ENCODE results near the gene NR1D2.

The NR1D2 gene

DNA sequence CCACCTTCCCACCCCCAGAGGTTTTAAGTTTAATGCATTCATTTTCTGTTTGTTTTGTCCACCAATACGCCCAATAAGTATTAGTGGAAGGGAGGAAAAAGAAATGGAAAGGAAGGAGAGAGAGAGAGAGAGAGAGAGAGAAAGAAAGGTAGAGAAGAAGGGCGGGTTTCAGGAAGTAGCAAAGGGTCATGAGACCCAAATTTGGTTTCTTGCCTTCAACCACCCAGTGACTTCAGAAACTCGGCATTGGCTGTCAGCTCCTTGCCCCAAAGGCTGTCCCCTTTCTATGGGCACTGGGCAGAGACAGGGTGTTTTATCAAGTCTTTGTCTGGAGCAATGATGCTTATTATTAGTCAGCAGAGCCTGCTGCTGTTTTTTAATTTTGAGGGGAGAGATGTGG, 13.5 kb upstream of the NR1D2 start:
- no peak for DNase-seq (ENCODE audit: low spot score)

DNA sequence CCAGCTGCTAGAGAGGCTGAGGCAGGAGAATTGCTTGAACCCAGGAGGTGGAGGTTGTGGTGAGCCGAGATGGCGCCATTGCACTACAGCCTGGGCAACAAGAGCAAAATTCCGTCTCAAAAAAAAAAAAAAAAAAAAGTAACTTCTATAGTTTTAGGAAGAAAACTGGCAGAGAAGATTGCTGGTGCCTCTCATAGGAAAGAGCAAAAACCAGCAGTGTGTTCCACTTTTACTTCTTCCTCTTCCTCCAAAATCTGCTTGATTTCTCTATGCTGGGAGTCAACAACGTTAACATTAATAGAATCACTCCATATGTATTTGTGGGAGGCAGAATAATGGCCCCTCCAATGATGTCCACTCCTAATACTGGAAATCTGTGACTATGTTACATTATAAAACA, 12.5 kb upstream of the NR1D2 start:
- DNase-seq (ENCODE audit: low spot score): no peak

DNA sequence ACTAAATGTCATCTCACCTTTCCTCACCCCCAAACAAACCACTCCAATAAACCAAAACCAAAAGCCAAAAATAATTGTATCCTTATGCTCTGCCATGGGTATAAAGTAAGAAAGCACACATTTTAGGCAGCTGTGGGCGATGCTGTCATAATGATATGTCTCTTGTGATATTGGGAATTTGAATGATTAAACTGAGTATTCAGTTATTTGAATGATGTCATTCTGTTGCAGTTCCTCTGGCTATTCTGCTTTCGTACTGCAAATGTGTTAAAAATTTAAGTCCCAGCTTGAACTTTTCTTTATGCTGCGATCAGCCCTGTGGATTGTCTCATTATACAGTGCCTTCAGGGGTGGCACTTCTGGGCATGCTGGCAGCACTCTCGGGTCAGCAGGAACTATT, 10.8 kb upstream of the NR1D2 start:
- DNase-seq (ENCODE audit: low spot score): no peak

DNA sequence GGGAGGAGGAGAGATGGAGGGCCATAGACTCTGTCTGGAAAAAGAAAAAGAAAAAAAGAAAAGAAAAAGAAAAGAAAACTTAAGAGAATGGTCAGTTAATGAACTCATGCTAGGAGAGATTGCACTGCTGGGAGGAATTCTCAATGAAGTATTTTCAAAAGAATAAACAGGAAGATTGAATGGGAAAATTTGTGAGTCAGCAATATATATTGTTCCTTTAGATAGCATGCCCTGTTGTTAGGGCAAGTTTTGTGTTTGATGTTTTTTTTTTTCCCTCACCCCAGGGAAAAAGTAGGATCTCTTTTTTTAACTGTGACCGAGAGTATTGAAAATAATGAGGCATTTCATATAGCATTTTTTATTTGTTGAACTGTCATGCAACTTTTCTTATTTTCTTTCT, 7.8 kb upstream of the NR1D2 start:
- no peak for DNase-seq (ENCODE audit: low spot score)

DNA sequence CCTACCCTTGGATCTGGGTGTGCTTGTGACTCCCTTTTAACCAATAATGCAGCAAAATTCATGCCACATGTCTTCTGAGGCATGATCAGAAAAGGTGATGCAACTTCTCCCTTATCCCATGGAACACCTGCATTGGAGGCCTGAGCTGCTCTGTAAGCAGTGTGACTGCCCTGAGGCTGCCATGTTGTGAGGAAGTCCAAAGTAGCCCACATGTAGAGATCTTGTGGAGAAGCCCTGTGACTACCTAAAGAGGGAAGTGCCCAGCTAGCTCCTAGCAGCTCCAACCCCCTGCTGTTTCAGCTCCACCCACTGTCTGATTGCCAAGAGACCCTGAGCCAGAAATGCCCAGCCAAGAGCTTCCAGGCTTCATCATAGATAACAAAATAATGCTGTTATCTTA, 6.4 kb upstream of the NR1D2 start:
- DNase-seq (ENCODE audit: low spot score): no peak

DNA sequence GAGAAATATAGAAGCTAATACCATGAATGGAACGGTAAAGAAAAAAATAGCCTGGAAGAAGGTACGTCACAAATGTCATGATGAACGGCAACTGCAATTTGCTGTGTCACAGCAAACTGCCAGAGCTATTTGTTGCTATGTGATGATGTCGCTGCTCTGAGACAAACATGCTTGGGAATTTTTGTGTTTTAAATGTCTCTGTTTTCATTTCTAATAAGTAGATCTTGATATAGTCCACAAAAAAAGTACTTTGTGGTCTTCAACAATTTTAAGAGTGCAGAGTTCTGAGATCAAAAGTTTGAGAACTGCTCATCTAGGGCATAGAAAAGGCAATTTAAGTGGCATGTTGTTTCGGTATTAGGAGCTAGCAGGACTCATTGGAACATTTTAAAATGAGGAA, 4.3 kb upstream of the NR1D2 start:
- DNase-seq (ENCODE audit: low spot score): no peak

DNA sequence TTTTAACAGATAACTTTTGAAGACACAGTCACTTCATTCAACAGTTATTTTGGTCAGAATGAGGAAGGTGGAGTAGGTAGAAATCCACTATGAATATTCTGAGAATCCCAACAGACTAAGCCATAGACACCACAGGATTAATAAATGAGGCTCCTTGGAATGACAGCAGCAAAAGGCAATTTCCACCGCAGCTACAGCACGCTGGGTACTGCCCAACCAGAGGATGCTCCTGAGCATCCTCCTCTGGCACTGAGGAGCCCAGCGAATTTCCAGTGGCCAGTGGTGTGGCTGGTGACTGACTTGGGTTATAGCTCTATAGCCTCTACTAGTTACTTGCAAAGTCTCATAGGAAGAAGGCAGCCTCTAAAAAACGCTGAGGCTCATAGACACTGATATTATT, 3.6 kb upstream of the NR1D2 start:
- no peak for DNase-seq (ENCODE audit: low spot score)

DNA sequence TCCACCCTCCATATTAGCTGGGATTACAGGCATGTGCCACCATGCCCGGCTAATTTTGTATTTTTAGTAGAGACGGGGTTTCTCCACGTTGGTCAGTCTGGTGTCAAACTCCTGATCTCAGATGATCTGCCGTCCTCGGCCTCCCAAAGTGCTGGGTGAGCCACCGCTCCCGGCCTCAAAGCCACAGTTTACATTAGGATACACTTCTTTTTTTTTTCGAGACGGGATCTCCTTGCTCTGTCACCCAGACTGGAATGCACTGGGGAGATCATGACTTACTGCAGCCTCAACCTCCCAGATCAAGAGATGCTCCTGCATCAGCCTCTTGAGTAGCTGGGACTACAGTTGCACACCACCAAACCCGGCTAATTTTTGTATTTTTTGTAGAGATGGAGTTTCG, 2.5 kb upstream of the NR1D2 start:
- DNase-seq (ENCODE audit: low spot score): no peak

DNA sequence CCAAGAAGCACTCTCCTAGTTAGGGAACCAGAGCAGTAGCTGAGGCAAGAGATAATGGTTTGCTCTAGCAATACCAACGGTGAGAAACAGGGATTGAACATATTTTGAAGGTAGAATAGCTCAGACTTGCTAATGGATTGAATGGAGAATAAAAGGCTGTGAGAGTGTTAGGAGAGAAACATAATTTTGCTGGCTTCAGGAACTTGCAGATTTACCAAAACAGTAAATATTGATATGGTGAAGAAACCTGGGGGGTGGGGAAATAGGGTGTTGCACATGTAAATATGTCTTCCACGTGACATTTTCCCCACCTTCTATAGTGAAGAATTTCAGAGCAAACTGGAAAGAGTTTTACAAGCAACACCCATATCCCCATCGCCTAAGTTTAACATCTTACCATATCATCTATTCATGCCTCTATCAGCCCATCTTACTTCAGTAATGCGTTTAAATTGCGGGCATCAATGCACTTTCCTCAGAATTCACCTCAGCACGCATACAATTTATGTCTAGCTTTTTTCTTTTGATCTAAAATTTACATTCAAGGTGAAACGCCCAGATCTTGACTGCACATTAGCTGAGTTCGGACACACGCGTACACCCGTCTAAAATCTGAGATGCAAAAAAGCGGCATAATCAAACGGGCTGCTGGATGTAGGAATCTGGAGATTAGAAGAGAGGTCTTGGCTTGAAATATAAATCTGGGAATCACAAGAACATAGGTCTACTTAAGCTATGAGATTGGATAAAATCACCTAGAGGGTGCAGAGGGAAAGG, 891 bp upstream of the NR1D2 start:
- no peak for DNase-seq (ENCODE audit: low spot score)

DNA sequence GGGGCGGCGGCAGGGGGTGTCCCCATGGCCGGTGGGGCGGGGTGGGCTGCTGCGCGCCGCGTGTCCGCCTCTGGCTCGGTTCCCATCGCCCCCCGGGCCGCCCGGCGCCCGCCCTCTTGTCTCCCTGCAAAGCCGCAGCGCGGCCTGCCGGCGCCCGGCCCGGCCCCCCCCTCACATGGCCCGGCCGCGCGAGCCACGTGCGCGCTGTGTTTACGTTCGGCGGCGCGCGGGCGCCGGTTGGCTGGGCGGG, 502 bp downstream of the NR1D2 start:
- no peak for DNase-seq (ENCODE audit: low spot score)

DNA sequence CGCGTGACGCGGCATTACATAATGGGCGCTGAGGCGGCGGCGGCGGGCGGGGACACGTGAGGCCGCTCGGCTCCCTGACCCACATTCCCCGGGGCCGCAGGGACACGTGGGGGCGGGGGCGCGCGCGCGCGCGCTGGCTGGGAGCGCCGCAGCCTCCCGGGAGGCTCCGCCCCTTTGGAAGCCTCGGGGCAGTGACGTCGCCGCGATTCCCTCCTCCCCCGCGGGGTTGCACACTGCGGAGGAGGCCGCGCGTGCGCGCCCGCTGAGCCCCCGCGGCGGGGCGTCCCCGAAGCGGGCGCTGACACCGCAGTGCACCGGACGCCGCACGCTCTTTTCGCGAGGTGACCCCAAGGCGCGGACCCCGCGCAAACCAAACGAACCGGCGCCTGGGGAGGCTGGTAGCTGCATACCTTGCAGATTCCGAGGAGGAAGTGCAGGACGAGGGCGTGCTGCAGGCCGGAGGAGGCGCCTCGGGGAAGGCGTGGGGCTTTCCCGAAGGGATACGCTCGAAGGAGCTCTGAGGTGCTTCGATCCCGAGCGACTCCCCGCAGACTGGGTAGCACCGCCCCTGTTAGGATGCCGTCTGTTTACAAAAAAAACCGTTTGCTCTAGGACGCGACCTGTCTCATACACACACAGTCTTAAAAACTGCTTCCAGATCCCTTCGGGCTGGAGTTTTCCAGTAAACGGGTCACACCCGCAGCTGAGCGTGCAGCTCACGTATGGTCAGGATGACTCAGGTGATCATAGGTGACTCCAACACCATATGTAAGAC, 1.0 kb downstream of the NR1D2 start:
- DNase-seq (ENCODE audit: low spot score): peak; percentile 99

DNA sequence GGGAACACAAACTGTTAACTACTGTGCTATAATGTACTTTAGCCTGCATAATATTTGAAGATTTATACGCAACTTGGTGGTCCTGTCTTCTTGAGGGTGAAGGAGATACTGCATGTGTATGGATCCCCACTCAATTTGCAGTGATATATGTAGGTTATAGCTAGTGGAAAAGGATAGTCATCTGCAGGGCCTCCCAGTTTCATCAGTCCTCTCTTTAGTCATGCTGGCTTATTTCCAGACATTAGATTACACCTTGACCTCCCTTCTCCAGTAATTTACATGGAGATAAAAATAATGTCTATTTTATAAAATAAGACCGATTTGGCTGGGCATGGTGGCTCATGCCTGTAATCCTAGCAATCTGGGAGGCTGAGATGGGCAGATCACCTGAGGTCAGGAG, 3.7 kb downstream of the NR1D2 start:
- no peak for DNase-seq (ENCODE audit: low spot score)

DNA sequence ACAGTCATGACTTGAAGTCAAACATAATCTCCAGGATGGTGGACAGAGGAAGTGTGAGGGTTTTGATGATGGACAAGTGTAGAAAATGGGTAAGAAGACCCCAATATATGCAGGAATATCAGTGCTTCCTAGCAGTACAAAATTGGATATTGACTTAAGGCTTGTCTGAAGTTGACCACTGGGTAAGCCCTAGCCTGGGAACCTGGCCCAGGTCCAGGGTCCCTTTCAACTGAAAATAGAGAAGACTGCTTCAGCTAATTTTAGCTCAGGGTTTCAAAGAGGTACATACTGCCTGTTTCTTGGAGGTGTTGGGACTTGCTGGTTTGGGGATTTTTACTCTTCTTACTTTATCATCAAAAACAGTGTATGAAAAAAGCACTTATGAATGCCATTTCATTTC, 4.7 kb downstream of the NR1D2 start:
- DNase-seq (ENCODE audit: low spot score): no peak

DNA sequence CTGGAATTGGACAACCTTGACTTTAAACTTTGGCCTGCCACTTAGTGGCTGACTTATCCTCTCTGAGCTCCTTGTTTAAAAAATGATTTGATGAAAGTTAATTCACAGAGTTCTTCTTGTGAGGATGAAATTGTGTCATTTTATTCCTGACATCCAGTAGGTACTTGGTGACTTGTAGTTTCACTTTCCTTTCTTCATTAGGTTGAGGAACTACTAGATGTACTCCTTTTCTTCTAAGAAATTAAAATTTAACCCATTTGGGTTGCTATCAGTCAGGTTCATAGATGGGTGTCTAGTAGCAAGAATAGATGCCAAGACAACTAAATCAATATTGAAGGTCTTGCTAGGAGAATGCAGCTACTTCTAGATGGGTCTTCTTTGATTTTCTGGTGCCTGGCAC, 5.2 kb downstream of the NR1D2 start:
- no peak for DNase-seq (ENCODE audit: low spot score)

DNA sequence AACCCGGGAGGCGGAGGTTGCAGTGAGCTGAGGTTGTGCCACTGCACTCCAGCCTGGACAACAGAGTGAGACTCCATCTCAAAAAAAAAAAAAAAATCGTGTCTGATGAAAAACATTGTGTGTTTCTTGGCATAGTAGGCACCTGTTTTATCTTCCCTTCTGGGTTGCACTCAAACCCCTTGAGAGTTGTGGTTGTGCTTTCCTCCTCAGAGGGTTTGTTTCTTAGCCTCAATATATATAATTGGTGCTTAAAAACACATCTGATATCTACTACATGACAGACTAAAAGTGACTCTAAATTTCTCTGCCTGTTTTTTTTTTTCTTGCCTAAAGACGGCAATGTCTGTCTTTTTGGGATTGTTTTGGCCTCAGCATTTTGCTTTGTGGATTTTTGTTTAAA, 7.6 kb downstream of the NR1D2 start:
- DNase-seq (ENCODE audit: low spot score): no peak

DNA sequence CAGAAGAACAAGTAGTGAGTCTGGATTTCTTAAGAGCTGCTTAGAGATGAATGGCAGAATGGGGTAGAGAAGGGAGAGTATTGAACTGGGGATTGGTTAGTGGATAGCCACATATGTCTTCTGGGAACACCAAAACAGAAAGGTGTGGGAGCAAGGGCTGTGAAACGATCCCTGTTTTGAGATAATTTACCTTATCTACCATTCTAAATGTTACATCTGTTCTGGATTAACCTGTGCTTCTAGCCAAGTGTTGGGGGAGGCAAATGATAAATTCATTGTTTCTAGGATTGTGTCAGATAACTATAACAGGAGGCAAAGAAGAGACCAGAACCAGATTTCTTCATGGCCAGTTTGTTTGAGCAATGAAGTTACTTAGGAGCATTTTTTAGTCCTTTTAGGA, 8.4 kb downstream of the NR1D2 start:
- no peak for DNase-seq (ENCODE audit: low spot score)

DNA sequence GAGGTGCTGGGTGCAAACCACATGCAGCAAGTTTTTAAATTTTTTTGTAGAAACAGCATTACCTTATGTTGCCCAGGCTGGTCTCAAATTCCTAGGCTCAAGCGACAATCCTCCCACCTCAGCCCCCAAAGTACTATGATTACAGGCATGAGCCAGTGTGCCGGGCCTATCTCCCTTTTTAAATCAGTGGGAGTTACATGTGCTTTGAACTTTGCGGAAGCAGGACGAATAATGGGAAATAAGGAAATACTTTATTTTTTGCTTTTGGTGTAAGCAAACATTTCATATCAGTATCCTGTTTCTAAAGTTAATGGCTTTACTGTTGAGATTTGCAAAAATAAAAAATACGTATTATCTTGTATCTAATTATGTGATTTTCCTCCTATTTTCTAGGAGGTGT, 9.1 kb downstream of the NR1D2 start:
- no peak for DNase-seq (ENCODE audit: low spot score)

DNA sequence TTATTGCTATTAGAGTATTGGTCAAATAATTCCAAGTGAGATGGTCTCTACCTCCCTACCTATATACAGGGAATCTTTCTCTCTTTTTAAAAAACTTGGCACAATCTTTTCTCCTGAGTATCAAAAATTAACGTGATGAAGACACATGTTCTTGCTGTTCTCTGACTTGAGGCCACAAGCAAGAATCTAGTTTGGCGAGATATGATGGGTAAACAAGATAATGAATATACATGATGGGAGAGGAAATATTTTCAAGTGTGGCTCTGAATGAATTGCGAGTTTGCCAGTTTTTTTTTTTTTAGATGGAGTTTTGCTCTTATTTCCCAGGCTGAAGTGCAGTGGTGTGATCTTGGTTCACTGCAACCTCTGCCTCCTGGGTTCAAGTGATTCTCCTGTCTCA, 11.6 kb downstream of the NR1D2 start:
- DNase-seq (ENCODE audit: low spot score): no peak

DNA sequence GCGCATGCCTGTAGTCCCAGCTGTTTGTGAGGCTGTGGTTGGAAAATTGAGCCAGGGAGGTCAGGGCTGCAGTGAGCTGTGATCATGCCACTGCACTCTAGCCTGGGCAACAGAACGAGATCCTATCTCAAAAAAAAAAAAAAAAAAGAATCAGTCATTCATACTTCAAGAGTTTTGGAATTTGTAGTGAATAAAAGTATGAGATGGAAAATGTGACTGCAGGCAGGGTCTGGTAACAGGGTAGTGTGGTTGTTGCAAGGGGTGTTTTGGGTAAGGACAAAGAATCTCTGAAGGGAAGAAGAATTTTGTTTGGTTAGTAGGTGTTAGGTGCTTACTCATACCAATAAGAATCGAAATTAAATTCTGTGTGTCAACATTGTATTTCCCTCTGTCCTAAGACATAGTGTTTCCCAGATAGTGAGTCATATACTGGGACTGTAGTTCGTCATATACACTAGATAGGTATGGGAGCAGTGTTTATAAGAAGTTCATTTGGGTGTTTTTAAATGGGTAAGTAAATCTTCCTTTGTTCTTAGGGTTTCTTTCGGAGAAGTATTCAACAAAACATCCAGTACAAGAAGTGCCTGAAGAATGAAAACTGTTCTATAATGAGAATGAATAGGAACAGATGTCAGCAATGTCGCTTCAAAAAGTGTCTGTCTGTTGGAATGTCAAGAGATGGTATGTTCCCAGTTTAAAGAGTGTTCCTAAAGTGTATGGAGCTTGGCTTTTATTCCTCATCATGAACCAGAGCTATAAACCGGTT, 14.2 kb downstream of the NR1D2 start:
- peak; percentile 63 for DNase-seq (ENCODE audit: low spot score)

DNA sequence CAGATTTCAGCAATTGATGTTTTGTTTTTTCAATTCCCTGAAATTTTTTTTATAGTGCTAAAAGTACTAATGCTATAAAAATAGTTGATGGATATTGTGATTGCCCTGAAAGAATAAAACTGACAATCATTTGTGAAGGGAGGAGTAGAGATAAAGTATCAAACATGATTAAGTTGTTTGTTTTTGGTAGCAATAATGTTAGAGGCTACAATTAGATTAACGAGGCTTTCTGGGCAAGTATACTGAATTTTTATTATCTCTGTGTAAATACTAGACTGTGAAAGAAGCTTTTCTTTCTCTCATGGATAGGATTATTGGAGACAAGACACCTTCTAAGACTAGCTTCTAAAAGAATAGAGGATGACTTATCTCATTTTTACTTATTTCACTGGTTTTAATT, 15.6 kb downstream of the NR1D2 start:
- no peak for DNase-seq (ENCODE audit: low spot score)

DNA sequence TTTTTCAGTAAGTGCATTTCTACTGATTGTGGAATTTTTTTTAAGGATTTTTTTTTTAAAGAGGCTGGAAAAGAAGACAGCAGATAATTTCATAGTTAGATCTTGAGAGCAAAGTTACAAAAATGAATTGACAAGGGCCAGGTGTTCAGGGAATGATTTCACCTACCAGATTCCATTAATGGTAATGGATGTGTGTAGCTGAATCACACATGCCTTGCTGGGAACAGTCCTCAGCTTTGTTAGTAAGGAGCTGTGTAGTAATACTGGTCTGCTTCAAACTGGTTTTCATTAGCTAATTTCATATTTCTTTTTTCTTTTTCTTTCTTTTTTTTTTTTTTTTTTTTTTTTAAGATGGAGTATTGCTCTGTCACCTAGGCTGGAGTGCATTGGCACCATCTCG, 16.0 kb downstream of the NR1D2 start:
- DNase-seq (ENCODE audit: low spot score): no peak

DNA sequence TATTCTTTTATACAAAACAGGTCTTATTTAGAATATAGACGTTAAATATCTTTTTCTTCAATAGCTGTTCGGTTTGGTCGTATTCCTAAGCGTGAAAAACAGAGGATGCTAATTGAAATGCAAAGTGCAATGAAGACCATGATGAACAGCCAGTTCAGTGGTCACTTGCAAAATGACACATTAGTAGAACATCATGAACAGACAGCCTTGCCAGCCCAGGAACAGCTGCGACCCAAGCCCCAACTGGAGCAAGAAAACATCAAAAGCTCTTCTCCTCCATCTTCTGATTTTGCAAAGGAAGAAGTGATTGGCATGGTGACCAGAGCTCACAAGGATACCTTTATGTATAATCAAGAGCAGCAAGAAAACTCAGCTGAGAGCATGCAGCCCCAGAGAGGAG, 16.8 kb downstream of the NR1D2 start:
- DNase-seq (ENCODE audit: low spot score): no peak

DNA sequence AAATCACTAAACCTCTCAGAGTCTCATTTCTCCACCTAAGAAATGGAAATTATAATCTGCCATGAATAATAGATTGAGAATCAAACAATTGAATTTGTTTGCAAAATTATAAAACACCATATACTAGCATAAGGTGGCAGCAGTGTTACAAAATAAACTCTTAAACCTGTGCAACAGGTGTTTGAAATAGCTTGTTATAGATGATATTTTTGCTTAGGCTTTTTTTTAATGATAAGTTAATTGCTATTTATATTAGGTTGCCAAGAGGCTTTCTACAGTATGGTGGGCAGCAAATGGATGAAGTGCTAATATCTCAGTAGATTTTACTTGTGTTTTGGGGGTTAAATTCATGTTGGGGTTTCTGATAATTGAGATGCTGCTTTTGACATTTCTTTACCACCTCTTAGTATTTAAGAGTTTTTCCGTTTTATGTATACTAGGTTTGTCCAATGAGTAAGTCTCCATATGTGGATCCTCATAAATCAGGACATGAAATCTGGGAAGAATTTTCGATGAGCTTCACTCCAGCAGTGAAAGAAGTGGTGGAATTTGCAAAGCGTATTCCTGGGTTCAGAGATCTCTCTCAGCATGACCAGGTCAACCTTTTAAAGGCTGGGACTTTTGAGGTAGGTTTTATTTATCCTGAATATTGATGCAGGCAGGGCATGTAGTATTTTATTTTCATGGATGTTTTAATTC, 19.6 kb downstream of the NR1D2 start:
- no peak for DNase-seq (ENCODE audit: low spot score)

All from GM03348 (cell line).